ENCODE measurements around the gene SNX9. TPM values are rescaled to one million over a fixed set of nuclear protein-coding genes. Genes with fewer than 3 reads are reported as not detected.

Gene SNX9
- total and polyA plus RNA-seq, 10 of the 15 experiments (the other 5 are each of a cell fraction or from before 2014, with no cell fraction given): 0.03 to 2.0 (median 0.37) TPM

DNA sequence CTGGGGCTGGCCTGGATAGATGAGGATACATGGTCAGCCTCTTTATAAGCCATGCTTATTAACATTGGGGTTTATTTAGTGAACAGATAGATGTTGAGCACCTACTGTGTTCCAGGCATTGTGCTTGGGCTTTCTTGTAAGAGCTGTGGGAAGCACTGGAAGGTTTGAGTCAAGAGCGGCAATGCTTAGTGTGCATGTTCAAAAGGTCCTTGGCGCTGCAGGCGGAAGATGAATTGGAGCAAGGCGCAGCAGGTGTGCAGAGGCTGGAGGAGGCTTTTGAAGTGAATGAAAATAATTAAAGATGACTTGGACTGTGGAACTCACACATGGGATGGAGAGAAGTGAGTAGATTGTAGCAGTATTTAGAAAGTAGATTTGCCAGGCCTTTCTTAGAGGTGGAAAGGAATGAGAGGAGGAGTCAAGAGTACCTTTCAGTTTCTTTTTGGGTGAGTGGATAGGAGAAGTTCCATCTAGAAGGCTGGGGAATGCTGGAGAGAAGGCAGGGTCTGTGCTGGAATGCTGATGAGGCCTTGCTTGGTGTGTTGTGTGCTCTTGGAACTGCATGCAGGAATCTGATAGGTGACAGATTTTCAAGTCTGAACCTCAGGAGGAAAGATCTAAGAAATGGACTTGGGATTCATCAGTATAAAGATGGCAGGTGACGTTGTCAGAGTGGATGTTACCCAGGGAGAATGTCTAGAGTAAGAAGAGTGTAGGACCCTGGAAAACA is 26.4 kb downstream of the SNX9 start:
- H3K9ac ChIP-seq (ENCODE audit: control insufficient read depth, insufficient read depth, low read length): no peak overlapping the region
- no peaks in the 10 kb centered on the region; a peak in 2 of 4 replicates for H3K27me3 ChIP-seq (replicated peaks in 1 of 2; ENCODE audit: control insufficient read depth in 2 of 2, insufficient read depth in 2 of 2, low read length in 1 of 2)
- intact Hi-C loops (cut with micrococcal nuclease; ENCODE audit: unreplicated experiment) (no loop called here), in situ Hi-C loops (cut with MboI) (no loop called here)
- no peak for DNase-seq (ENCODE audit: low read depth, low spot score)
- no peaks in the 10 kb centered on the region for H3K36me3 ChIP-seq (ENCODE audit: control insufficient read depth in 2 of 2, insufficient read depth in 2 of 2, low read length in 1 of 2)
- ATAC-seq: no peak
- no peak overlapping the region for H3K4me3 ChIP-seq
- H4K20me1 ChIP-seq (ENCODE audit: control insufficient read depth, insufficient read depth): no peaks in the 10 kb centered on the region; the same call in 1 of the 2 replicates
- ChIA-PET SMC1A (ENCODE audit: uncharacterized antibody, unreplicated experiment) (interaction anchor here (1.1 kb wide), 1 partner anchor 37 kb away, joined by 4 read pairs; no protein-coding TSS in a partner anchor), CTCF (no interaction called here), RAD21 (ENCODE audit: unreplicated experiment) (no interaction called here), POLR2A (no interaction called here)
- no peak for FAIRE-seq
- no peak overlapping the region for H3K4me2 ChIP-seq (ENCODE audit: control insufficient read depth, insufficient read depth)
- no peak overlapping the region for H2AFZ ChIP-seq (ENCODE audit: control insufficient read depth, low read depth, low read length)
- TF ChIP-seq HDAC2 (IDR thresholded peaks at IDR 0.05) (no peak), NR2F1 (conservative IDR thresholded peaks at IDR 0.05) (no peak), NKRF (conservative IDR thresholded peaks at IDR 0.05) (no peak), RB1 (IDR thresholded peaks at IDR 0.05; ENCODE audit: borderline replicate concordance) (no peak), NR2C1 (IDR thresholded peaks at IDR 0.05) (no peak), ETV6 (conservative IDR thresholded peaks at IDR 0.05 in 1 of 2, IDR thresholded peaks at IDR 0.05 in 1 of 2; ENCODE audit: borderline replicate concordance in 1 of 2, low read depth in 1 of 2) (no peak), CBX5 (IDR thresholded peaks at IDR 0.05; ENCODE audit: low read depth) (no peak), EZH2 (IDR thresholded peaks at IDR 0.05; ENCODE audit: borderline replicate concordance, control insufficient read depth, low read depth, low read length) (no peak)
- TF ChIP-seq, protein P1, sequence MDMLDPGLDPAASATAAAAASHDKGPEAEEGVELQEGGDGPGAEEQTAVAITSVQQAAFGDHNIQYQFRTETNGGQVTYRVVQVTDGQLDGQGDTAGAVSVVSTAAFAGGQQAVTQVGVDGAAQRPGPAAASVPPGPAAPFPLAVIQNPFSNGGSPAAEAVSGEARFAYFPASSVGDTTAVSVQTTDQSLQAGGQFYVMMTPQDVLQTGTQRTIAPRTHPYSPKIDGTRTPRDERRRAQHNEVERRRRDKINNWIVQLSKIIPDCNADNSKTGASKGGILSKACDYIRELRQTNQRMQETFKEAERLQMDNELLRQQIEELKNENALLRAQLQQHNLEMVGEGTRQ (IDR thresholded peaks at IDR 0.05; ENCODE audit: borderline replicate concordance, low read depth, low read length): no peak
- TF ChIP-seq, protein P2, sequence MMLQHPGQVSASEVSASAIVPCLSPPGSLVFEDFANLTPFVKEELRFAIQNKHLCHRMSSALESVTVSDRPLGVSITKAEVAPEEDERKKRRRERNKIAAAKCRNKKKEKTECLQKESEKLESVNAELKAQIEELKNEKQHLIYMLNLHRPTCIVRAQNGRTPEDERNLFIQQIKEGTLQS (IDR thresholded peaks at IDR 0.05; ENCODE audit: borderline replicate concordance, extremely low read depth, low read depth, low read length): no peak
- peaks cover 19% of the 10 kb centered on the region for H3K9me3 ChIP-seq (replicated peaks; ENCODE audit: control insufficient read depth, insufficient read depth, low read length)
- H3K79me2 ChIP-seq (ENCODE audit: control insufficient read depth, insufficient read depth, low read length): no peaks in the 10 kb centered on the region
- BruUV-seq (replicated peaks): no TSS peak
- 98% methylated on average over 5 of the region's 5 CpGs for WGBS (ENCODE audit: insufficient coverage, insufficient replicate concordance, low lambda C conversion rate, missing lambda C conversion rate)
- H3K4me1 ChIP-seq (ENCODE audit: control insufficient read depth, insufficient read depth, low read length): peaks cover 17% of the 10 kb centered on the region
- H3K27ac ChIP-seq (ENCODE audit: control insufficient read depth, insufficient read depth): no peak overlapping the region
